CD4-positive, alpha-beta T cell treated with Interferon gamma for 1 hour (primary cell): ENCODE results near the gene TBC1D2.
"Not testable (repeated sequence)": the region's sequence is repeated elsewhere in the genome, so short reads cannot be mapped to it uniquely, and the experiment has no call there.

ENCODE experiments used
- DNase-seq: peaks from one replicate; pipeline ENCODE4 v3.0.0-alpha.2; 2020

TBC1D2 gene

GRCh38 chr9:98269652-98270051 lies 14.2 kb upstream of the TBC1D2 start:
- not testable (repeated sequence) for DNase-seq

- not testable (repeated sequence) for DNase-seq
Observed at GRCh38 chr9:98267556-98267955, 12.1 kb upstream of the TBC1D2 start.

- DNase-seq: no peak
Observed at GRCh38 chr9:98264516-98264915, 9.1 kb upstream of the TBC1D2 start.

- peak; percentile 80 for DNase-seq
Observed at GRCh38 chr9:98263482-98264357, 8.3 kb upstream of the TBC1D2 start.

GRCh38 chr9:98263080-98263479 lies 7.6 kb upstream of the TBC1D2 start:
- no peak for DNase-seq

- DNase-seq: no peak
Observed at GRCh38 chr9:98262056-98262455, 6.6 kb upstream of the TBC1D2 start.

GRCh38 chr9:98260635-98261034 lies 5.2 kb upstream of the TBC1D2 start:
- no peak for DNase-seq

GRCh38 chr9:98259791-98260190 lies 4.3 kb upstream of the TBC1D2 start:
- no peak for DNase-seq

GRCh38 chr9:98256756-98257155 lies 1.3 kb upstream of the TBC1D2 start:
- DNase-seq: peak; percentile 28

GRCh38 chr9:98255061-98255577 lies 330 bp downstream of the TBC1D2 start:
- DNase-seq: no peak

- DNase-seq: no peak
Observed at GRCh38 chr9:98254228-98255060, 1.0 kb downstream of the TBC1D2 start.

- no peak for DNase-seq
Observed at GRCh38 chr9:98253565-98253964, 1.9 kb downstream of the TBC1D2 start.

- DNase-seq: no peak
Observed at GRCh38 chr9:98251551-98251950, 3.9 kb downstream of the TBC1D2 start.

- DNase-seq: no peak
Observed at GRCh38 chr9:98249771-98250170, 5.7 kb downstream of the TBC1D2 start.

- DNase-seq: peak; percentile 67
Observed at GRCh38 chr9:98248737-98249474, 6.5 kb downstream of the TBC1D2 start.

GRCh38 chr9:98247831-98248657 lies 7.4 kb downstream of the TBC1D2 start:
- DNase-seq: no peak

GRCh38 chr9:98242426-98242825 lies 13.0 kb downstream of the TBC1D2 start:
- no peak for DNase-seq

- DNase-seq: no peak
Observed at GRCh38 chr9:98241357-98242300, 13.8 kb downstream of the TBC1D2 start.

GRCh38 chr9:98240475-98240874 lies 15.0 kb downstream of the TBC1D2 start:
- DNase-seq: no peak

GRCh38 chr9:98236901-98237487 lies 18.5 kb downstream of the TBC1D2 start:
- no peak for DNase-seq
